ENCODE data around the gene BAIAP2.

BAIAP2 gene

DNA sequence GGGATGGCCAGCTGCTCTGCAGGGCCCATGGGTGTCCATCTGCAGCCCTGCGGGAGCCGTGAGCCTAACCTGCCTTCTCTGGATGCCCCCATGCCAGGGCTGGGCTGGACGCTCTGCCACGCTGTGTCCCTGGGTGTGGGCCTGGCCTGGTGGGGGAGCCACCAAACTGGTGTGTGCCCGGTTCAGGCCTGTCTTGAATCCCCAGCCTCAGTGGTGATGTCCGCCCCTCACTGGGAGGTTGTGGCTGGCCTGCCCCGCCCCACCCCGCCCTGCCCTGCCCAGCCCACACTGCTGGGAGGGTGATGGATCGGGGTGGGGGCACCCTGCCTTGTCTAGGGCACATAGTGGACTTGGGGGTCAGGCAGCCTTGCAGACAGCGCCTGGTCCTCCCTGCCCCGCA, 80.3 kb downstream of the BAIAP2 start:
- TF ChIP-seq, protein P1, sequence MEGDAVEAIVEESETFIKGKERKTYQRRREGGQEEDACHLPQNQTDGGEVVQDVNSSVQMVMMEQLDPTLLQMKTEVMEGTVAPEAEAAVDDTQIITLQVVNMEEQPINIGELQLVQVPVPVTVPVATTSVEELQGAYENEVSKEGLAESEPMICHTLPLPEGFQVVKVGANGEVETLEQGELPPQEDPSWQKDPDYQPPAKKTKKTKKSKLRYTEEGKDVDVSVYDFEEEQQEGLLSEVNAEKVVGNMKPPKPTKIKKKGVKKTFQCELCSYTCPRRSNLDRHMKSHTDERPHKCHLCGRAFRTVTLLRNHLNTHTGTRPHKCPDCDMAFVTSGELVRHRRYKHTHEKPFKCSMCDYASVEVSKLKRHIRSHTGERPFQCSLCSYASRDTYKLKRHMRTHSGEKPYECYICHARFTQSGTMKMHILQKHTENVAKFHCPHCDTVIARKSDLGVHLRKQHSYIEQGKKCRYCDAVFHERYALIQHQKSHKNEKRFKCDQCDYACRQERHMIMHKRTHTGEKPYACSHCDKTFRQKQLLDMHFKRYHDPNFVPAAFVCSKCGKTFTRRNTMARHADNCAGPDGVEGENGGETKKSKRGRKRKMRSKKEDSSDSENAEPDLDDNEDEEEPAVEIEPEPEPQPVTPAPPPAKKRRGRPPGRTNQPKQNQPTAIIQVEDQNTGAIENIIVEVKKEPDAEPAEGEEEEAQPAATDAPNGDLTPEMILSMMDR (IDR thresholded peaks at IDR 0.05; ENCODE audit: control insufficient read depth, extremely low read depth, insufficient read depth) = no peak
- no peak for DNase-seq (ENCODE audit: low read depth)
- H3K4me3 ChIP-seq (ENCODE audit: low read depth, low read length) = no peak overlapping the region

GRCh38 chr17:81115749-81116464, 81.0 kb downstream of the BAIAP2 start:
- DNase-seq (ENCODE audit: low read depth) = no peak
- TF ChIP-seq, protein P1 (IDR thresholded peaks at IDR 0.05; ENCODE audit: control insufficient read depth, extremely low read depth, insufficient read depth) = no peak
- no peak overlapping the region for H3K4me3 ChIP-seq (ENCODE audit: low read depth, low read length)

DNA sequence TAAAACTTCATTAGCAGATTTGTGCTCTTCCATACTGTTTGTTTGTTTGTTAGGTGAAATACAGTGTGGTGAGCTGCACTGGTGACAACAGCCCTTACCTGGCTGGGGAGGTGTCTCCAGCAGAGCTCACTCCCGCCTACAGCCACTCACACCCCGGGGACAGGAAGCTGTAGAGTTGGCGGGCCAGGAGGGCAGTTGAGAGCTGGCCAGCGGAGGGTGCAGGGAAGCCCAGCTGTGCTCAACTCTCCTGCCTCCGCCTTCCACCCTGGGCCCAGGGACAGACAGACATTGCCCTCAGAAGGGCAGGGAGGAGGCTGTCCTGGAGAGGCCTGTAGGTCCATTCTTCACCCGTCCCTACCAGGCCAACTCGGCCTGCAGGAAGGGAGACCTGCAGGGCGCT, 81.8 kb downstream of the BAIAP2 start:
- H3K4me3 ChIP-seq (ENCODE audit: low read depth, low read length) = no peak overlapping the region
- TF ChIP-seq, protein P1 (IDR thresholded peaks at IDR 0.05; ENCODE audit: control insufficient read depth, extremely low read depth, insufficient read depth) = no peak
- no peak for DNase-seq (ENCODE audit: low read depth)

GRCh38 chr17:81117672-81118198, 82.8 kb downstream of the BAIAP2 start:
- H3K4me3 ChIP-seq (ENCODE audit: low read depth, low read length) = no peak overlapping the region; the same call in 1 of the 2 replicates
- TF ChIP-seq, protein P1 (IDR thresholded peaks at IDR 0.05; ENCODE audit: control insufficient read depth, extremely low read depth, insufficient read depth) = no peak
- no peak for DNase-seq (ENCODE audit: low read depth)

DNA sequence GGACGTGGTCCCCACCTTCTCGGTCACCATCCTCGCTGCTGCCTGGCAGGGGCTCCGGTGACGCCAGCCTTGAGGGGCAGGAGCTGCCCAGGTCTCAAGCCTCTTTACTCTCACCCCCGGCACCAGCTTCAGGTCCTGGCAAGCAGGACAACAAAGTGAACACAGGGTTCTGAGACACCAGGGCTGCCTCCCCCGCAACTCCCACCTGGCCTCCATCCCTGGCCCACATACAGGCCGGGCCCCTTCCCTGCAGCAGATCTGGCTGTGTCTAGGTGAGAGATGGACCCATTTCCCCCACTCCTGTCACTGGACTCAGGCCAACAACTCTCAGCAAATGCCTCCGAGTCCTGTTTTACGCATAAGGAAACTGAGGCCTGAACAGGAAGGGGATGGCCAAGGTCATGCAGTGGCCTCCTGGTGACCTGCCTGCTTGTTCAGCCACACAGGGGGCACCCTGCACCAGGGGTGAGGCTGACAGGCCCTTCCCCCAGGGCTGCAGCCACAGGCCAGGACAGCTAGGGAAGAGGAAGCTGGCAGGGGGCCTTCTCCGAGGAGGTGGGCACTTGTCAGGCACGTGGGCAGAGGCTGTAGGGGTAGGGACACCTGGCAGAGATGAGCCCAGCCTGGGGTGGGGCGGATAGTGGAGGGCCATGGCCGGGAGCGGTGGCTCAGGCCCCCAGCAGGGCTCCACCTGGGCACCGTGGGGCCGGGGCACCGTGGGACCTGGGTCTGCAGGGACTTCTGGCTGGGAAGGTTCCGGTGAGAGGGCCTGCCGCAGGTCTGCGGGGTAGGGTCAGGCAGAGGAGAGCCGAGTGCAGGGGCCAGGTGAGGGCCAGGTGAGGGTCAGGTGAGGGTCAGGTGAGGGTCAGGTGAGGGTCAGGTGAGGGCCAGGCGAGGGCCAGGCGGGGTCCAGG, 83.6 kb downstream of the BAIAP2 start:
- H3K4me3 ChIP-seq (ENCODE audit: low read depth, low read length) = peak overlapping the region; percentile 68
- TF ChIP-seq, protein P1 (IDR thresholded peaks at IDR 0.05; ENCODE audit: control insufficient read depth, extremely low read depth, insufficient read depth) = no peak
- DNase-seq (ENCODE audit: low read depth) = no peak

GRCh38 chr17:81119223-81120148, 84.5 kb downstream of the BAIAP2 start:
- TF ChIP-seq, protein P1 (IDR thresholded peaks at IDR 0.05; ENCODE audit: control insufficient read depth, extremely low read depth, insufficient read depth) = peak; percentile 63

More at GRCh38 chr17:81119223-81120148, 84.5 kb downstream of the BAIAP2 start:
- H3K4me3 ChIP-seq (ENCODE audit: low read depth, low read length) = peak overlapping the region; percentile 68
- DNase-seq (ENCODE audit: low read depth) = peak; percentile 96

All from LNCaP clone FGC (cell line).